Measurements from ENCODE around the gene KCNH1. TPM values are rescaled to one million over a fixed set of nuclear protein-coding genes. Genes with fewer than 3 reads are reported as not detected.

KCNH1 gene
- total and polyA plus RNA-seq, 9 of the 15 experiments (the other 6 are each of a cell fraction or from before 2014, with no cell fraction given): not detected

DNA sequence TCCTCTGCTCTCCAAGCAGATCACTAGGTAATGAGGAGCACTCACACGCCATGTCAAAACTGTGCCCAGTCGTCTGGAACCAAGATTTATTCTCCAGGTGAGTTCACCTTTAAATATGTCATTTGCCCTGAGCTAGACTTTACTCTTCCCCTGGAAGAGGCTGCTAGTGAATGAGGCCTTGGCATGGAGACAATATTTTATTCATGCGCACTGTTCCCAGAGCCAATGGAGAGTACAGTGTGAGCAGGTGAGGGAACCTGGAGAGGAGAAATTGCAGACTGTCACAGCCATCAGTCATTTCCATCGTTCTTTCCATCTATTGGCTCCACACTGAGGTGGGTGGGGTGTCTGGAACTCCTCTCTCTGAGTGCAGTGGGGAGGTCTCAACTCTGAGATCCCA, 333.6 kb downstream of the KCNH1 start:
- FAIRE-seq: no peak
- in situ Hi-C loops (cut with MboI) (no loop called here), intact Hi-C loops (cut with micrococcal nuclease) (no loop called here)
- Histone ChIP-seq H3K27ac (ENCODE audit: extremely low read depth, low read depth, low read length) (no peak overlapping the region), H3K27me3 (ENCODE audit: control insufficient read depth in 2 of 2, insufficient read depth in 2 of 2, low read length in 2 of 2) (no peaks in the 10 kb centered on the region), H4K20me1 (replicated peaks; ENCODE audit: control insufficient read depth, insufficient read depth, low read length) (no peaks in the 10 kb centered on the region), H3K79me2 (ENCODE audit: control insufficient read depth, insufficient read depth, low read length) (no peaks in the 10 kb centered on the region), H3K36me3 (ENCODE audit: control insufficient read depth, insufficient read depth, low read length) (no peaks in the 10 kb centered on the region), H2AFZ (ENCODE audit: low read depth, low read length) (no peak overlapping the region), H3K9me3 (replicated peaks; ENCODE audit: control insufficient read depth, insufficient read depth, low read depth, low read length) (no peaks in the 10 kb centered on the region), H3K9me1 (ENCODE audit: control insufficient read depth, insufficient read depth, low read length) (no peaks in the 10 kb centered on the region), H3K4me1 (replicated peaks in 1 of 2; ENCODE audit: control insufficient read depth in 2 of 2, insufficient read depth in 2 of 2, low read length in 2 of 2) (no peaks in the 10 kb centered on the region), H3K4me3 (no peak overlapping the region), H3K9ac (ENCODE audit: insufficient read depth in 1 of 2, low read depth in 2 of 2, low read length in 2 of 2) (no peak overlapping the region), H3K4me2 (ENCODE audit: insufficient read depth, low read length) (no peak overlapping the region)
- POLR2A ChIA-PET: interaction anchor here (0.7 kb wide), 1 partner anchor 11 kb away, joined by 3 read pairs; no protein-coding TSS in a partner anchor
- no TSS peak for BruUV-seq (replicated peaks)
- no peak for ATAC-seq
- no peak for DNase-seq (ENCODE audit: extremely low read depth in 1 of 4, low spot score in 3 of 4)
- CTCF ChIA-PET (ENCODE audit: low intra/inter-chr PET ratio): no interaction called here
- 6% methylated on average over 4 of the region's 4 CpGs for WGBS (ENCODE audit: insufficient coverage, low coverage, missing lambda C conversion rate)
- TF ChIP-seq PCBP1 (IDR thresholded peaks at IDR 0.05; ENCODE audit: low read depth, low read length, poor library complexity, severe bottlenecking) (no peak), CBFA2T2 (conservative IDR thresholded peaks at IDR 0.05) (no peak), PRPF4 (IDR thresholded peaks at IDR 0.05; ENCODE audit: insufficient read depth, low read depth, low read length, poor library complexity, severe bottlenecking) (no peak), ZNF224 (CRISPR knock-in tag; IDR thresholded peaks at IDR 0.05) (no peak), RBM25 (IDR thresholded peaks at IDR 0.05; ENCODE audit: low read depth, low read length, severe bottlenecking) (no peak), NR1H2 (CRISPR knock-in tag; IDR thresholded peaks at IDR 0.05) (no peak), FOS (IDR thresholded peaks at IDR 0.05; ENCODE audit: extremely low read depth, insufficient read length) (no peak), FOXJ3 (CRISPR knock-in tag; IDR thresholded peaks at IDR 0.05) (no peak), GABPB2 (CRISPR knock-in tag; conservative IDR thresholded peaks at IDR 0.05) (no peak), KLF10 (CRISPR knock-in tag; IDR thresholded peaks at IDR 0.05) (no peak), FOXK2 (conservative IDR thresholded peaks at IDR 0.05 in 1 of 2, IDR thresholded peaks at IDR 0.05 in 1 of 2; ENCODE audit: low read depth in 2 of 2) (no peak), HEY1 (CRISPR knock-in tag; IDR thresholded peaks at IDR 0.05; ENCODE audit: borderline replicate concordance) (no peak)
- TF ChIP-seq, protein P1, sequence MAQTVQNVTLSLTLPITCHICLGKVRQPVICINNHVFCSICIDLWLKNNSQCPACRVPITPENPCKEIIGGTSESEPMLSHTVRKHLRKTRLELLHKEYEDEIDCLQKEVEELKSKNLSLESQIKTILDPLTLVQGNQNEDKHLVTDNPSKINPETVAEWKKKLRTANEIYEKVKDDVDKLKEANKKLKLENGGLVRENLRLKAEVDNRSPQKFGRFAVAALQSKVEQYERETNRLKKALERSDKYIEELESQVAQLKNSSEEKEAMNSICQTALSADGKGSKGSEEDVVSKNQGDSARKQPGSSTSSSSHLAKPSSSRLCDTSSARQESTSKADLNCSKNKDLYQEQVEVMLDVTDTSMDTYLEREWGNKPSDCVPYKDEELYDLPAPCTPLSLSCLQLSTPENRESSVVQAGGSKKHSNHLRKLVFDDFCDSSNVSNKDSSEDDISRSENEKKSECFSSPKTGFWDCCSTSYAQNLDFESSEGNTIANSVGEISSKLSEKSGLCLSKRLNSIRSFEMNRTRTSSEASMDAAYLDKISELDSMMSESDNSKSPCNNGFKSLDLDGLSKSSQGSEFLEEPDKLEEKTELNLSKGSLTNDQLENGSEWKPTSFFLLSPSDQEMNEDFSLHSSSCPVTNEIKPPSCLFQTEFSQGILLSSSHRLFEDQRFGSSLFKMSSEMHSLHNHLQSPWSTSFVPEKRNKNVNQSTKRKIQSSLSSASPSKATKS (CRISPR knock-in tag; IDR thresholded peaks at IDR 0.05): no peak
- TF ChIP-seq, protein P2, sequence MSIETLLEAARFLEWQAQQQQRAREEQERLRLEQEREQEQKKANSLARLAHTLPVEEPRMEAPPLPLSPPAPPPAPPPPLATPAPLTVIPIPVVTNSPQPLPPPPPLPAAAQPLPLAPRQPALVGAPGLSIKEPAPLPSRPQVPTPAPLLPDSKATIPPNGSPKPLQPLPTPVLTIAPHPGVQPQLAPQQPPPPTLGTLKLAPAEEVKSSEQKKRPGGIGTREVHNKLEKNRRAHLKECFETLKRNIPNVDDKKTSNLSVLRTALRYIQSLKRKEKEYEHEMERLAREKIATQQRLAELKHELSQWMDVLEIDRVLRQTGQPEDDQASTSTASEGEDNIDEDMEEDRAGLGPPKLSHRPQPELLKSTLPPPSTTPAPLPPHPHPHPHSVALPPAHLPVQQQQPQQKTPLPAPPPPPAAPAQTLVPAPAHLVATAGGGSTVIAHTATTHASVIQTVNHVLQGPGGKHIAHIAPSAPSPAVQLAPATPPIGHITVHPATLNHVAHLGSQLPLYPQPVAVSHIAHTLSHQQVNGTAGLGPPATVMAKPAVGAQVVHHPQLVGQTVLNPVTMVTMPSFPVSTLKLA (conservative IDR thresholded peaks at IDR 0.05): no peak
- TF ChIP-seq, protein P3, sequence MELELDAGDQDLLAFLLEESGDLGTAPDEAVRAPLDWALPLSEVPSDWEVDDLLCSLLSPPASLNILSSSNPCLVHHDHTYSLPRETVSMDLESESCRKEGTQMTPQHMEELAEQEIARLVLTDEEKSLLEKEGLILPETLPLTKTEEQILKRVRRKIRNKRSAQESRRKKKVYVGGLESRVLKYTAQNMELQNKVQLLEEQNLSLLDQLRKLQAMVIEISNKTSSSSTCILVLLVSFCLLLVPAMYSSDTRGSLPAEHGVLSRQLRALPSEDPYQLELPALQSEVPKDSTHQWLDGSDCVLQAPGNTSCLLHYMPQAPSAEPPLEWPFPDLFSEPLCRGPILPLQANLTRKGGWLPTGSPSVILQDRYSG (tag; conservative IDR thresholded peaks at IDR 0.05; ENCODE audit: low read depth): no peak
- TF ChIP-seq, protein P4, sequence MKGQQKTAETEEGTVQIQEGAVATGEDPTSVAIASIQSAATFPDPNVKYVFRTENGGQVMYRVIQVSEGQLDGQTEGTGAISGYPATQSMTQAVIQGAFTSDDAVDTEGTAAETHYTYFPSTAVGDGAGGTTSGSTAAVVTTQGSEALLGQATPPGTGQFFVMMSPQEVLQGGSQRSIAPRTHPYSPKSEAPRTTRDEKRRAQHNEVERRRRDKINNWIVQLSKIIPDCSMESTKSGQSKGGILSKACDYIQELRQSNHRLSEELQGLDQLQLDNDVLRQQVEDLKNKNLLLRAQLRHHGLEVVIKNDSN (CRISPR knock-in tag; IDR thresholded peaks at IDR 0.05): no peak
- TF ChIP-seq, protein P5, sequence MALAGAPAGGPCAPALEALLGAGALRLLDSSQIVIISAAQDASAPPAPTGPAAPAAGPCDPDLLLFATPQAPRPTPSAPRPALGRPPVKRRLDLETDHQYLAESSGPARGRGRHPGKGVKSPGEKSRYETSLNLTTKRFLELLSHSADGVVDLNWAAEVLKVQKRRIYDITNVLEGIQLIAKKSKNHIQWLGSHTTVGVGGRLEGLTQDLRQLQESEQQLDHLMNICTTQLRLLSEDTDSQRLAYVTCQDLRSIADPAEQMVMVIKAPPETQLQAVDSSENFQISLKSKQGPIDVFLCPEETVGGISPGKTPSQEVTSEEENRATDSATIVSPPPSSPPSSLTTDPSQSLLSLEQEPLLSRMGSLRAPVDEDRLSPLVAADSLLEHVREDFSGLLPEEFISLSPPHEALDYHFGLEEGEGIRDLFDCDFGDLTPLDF (CRISPR knock-in tag; IDR thresholded peaks at IDR 0.05): no peak
